ENCODE measurements around the gene ID3. TPM values are rescaled to one million over a fixed set of nuclear protein-coding genes. Genes with fewer than 3 reads are reported as not detected.

ID3 gene
- total and polyA plus RNA-seq, 9 of the 15 experiments (the other 6 are each of a cell fraction or from before 2014, with no cell fraction given) = 6.8 to 59.8 (median 23.5) TPM

DNA sequence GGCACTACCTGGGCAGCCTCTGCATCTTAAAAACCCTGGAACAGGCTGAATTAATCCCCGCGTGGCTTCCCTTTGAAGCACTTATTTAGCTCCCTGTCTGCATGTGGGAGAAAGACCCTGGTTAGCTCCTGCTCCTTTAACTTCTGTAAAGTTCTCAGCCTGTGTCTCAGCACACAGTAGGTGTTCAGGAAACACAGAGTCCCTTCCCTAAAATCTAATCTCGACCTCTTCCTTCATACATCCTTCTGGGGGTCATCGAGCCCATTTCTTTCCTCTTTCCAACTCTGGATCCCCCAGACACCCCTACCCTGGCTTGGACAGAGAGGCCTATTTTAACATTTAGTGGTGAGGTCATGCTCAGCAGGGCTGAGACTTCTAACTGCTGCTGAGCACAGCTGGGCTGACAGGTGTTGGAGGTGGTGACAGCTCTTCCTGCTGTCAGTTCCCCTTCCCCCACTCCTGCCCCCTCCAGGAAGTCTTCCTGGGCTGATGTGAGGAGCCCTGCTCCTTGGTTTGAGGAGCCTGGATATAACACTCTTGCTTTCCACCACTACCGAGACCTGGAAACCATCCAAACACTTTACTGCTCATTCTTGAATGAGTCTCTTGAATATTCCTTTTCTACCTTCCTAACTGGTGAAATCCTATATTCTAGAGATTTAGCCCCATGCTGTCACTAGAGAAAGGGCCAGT lies 33.6 kb downstream of the ID3 start:
- Histone ChIP-seq H2AFZ (ENCODE audit: low read depth, low read length) (no peak overlapping the region), H3K36me3 (ENCODE audit: control insufficient read depth, insufficient read depth, low read length) (peaks cover 61% of the 10 kb centered on the region), H3K27ac (ENCODE audit: extremely low read depth, low read depth, low read length) (no peak overlapping the region), H3K27me3 (ENCODE audit: control insufficient read depth in 2 of 2, insufficient read depth in 2 of 2, low read length in 2 of 2) (no peaks in the 10 kb centered on the region), H3K79me2 (ENCODE audit: control insufficient read depth, insufficient read depth, low read length) (peaks cover 62% of the 10 kb centered on the region), H3K4me2 (ENCODE audit: insufficient read depth, low read length) (no peak overlapping the region), H3K9ac (ENCODE audit: insufficient read depth in 1 of 2, low read depth in 2 of 2, low read length in 2 of 2) (peak overlapping the region in 1 of 2 experiments; percentile 53; a peak in 1 of 4 replicates), H3K9me1 (ENCODE audit: control insufficient read depth, insufficient read depth, low read length) (peaks cover 19% of the 10 kb centered on the region), H3K4me3 (no peak overlapping the region), H3K9me3 (replicated peaks; ENCODE audit: control insufficient read depth, insufficient read depth, low read depth, low read length) (no peaks in the 10 kb centered on the region), H3K4me1 (replicated peaks in 1 of 2; ENCODE audit: control insufficient read depth in 2 of 2, insufficient read depth in 2 of 2, low read length in 2 of 2) (peaks cover 40 to 53% of the 10 kb centered on the region in 2 experiments), H4K20me1 (replicated peaks; ENCODE audit: control insufficient read depth, insufficient read depth, low read length) (peaks cover 31% of the 10 kb centered on the region)
- ChIA-PET POLR2A (interaction anchor here (0.6 to 7.0 kb wide), 8 partner anchors 9 to 277 kb away, joined by 3 to 65 read pairs (median 4); no protein-coding TSS in a partner anchor), CTCF (ENCODE audit: low intra/inter-chr PET ratio) (no interaction called here)
- WGBS (ENCODE audit: insufficient coverage, low coverage, missing lambda C conversion rate) = 59% methylated on average over 5 of the region's 5 CpGs
- DNase-seq (ENCODE audit: extremely low read depth in 1 of 4, low spot score in 3 of 4) (peak in 1 of 4 experiments; percentile 29), ATAC-seq (no peak), FAIRE-seq (no peak)
- in situ Hi-C loops (cut with MboI) = no loop called here
- no TSS peak for BruUV-seq (replicated peaks)
- intact Hi-C loops (cut with micrococcal nuclease) = no loop called here
- TF ChIP-seq BCOR (IDR thresholded peaks at IDR 0.05) (0 out of 2 replicates have a peak, but pooled peaks have one; percentile 25), DACH1 (IDR thresholded peaks at IDR 0.05; ENCODE audit: partially characterized antibody) (peak; percentile 42), ZNF124 (CRISPR knock-in tag; IDR thresholded peaks at IDR 0.05) (no peak), TAL1 (IDR thresholded peaks at IDR 0.05) (no peak), ZNF551 (CRISPR knock-in tag; IDR thresholded peaks at IDR 0.05) (no peak), NEUROD1 (IDR thresholded peaks at IDR 0.05; ENCODE audit: borderline replicate concordance, low read depth, low read length, partially characterized antibody) (no peak), DPF2 (IDR thresholded peaks at IDR 0.05) (no peak), ZNF79 (CRISPR knock-in tag; IDR thresholded peaks at IDR 0.05; ENCODE audit: low read depth) (no peak), ETV6 (IDR thresholded peaks at IDR 0.05; ENCODE audit: borderline replicate concordance in 1 of 2, low read depth in 2 of 2, low read length in 1 of 2) (no peak), ETV6 (CRISPR knock-in tag; IDR thresholded peaks at IDR 0.05; ENCODE audit: borderline replicate concordance) (no peak), NRF1 (conservative IDR thresholded peaks at IDR 0.05 in 1 of 2, IDR thresholded peaks at IDR 0.05 in 1 of 2) (no peak), PHF20 (IDR thresholded peaks at IDR 0.05; ENCODE audit: partially characterized antibody) (no peak), SREBF2 (CRISPR knock-in tag; IDR thresholded peaks at IDR 0.05) (no peak), CBX5 (IDR thresholded peaks at IDR 0.05; ENCODE audit: borderline replicate concordance, low read depth) (no peak)
- TF ChIP-seq, protein P1, sequence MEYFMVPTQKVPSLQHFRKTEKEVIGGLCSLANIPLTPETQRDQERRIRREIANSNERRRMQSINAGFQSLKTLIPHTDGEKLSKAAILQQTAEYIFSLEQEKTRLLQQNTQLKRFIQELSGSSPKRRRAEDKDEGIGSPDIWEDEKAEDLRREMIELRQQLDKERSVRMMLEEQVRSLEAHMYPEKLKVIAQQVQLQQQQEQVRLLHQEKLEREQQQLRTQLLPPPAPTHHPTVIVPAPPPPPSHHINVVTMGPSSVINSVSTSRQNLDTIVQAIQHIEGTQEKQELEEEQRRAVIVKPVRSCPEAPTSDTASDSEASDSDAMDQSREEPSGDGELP (CRISPR knock-in tag; IDR thresholded peaks at IDR 0.05; ENCODE audit: borderline replicate concordance) = peak; percentile 42; the same call in 1 of the 2 replicates
- TF ChIP-seq, protein P2, sequence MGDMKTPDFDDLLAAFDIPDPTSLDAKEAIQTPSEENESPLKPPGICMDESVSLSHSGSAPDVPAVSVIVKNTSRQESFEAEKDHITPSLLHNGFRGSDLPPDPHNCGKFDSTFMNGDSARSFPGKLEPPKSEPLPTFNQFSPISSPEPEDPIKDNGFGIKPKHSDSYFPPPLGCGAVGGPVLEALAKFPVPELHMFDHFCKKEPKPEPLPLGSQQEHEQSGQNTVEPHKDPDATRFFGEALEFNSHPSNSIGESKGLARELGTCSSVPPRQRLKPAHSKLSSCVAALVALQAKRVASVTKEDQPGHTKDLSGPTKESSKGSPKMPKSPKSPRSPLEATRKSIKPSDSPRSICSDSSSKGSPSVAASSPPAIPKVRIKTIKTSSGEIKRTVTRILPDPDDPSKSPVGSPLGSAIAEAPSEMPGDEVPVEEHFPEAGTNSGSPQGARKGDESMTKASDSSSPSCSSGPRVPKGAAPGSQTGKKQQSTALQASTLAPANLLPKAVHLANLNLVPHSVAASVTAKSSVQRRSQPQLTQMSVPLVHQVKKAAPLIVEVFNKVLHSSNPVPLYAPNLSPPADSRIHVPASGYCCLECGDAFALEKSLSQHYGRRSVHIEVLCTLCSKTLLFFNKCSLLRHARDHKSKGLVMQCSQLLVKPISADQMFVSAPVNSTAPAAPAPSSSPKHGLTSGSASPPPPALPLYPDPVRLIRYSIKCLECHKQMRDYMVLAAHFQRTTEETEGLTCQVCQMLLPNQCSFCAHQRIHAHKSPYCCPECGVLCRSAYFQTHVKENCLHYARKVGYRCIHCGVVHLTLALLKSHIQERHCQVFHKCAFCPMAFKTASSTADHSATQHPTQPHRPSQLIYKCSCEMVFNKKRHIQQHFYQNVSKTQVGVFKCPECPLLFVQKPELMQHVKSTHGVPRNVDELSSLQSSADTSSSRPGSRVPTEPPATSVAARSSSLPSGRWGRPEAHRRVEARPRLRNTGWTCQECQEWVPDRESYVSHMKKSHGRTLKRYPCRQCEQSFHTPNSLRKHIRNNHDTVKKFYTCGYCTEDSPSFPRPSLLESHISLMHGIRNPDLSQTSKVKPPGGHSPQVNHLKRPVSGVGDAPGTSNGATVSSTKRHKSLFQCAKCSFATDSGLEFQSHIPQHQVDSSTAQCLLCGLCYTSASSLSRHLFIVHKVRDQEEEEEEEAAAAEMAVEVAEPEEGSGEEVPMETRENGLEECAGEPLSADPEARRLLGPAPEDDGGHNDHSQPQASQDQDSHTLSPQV (IDR thresholded peaks at IDR 0.05) = no peak
